Mesenchymal stem cell (in vitro differentiated cells and primary cell): ENCODE data around the gene FYN.

Source experiments
- DNase-seq: peaks from one replicate; pipeline ENCODE4 v3.0.0-alpha.2; 2013
- H2AFZ ChIP-seq: one replicate; pipeline ENCODE4 v1.6.1; 2013; ENCODE audit warnings: low read depth, mild to moderate bottlenecking, control low read depth, inconsistent platforms, low read length, moderate library complexity
- H2AK5ac ChIP-seq: 2 replicates; pipeline ENCODE4 v1.6.1; 2013; ENCODE audit warnings: low read length, moderate library complexity, mild to moderate bottlenecking, inconsistent platforms; ENCODE audit not compliant: severe bottlenecking
- H2BK120ac ChIP-seq: one replicate; pipeline ENCODE4 v1.6.1; 2013; ENCODE audit warnings: low read depth, mild to moderate bottlenecking, inconsistent platforms, low read length, moderate library complexity
- H2BK12ac ChIP-seq, 2 experiments: one replicate each; pipeline ENCODE4 v1.6.1; 2013; ENCODE audit warnings: inconsistent platforms in 2 of 2, low read length in 2 of 2, mild to moderate bottlenecking in 2 of 2, moderate library complexity in 2 of 2, control low read depth in 1 of 2
- H2BK15ac ChIP-seq: one replicate; pipeline ENCODE4 v1.6.1; 2013; ENCODE audit warnings: mild to moderate bottlenecking, low read depth, inconsistent platforms; ENCODE audit not compliant: poor library complexity, severe bottlenecking
- H2BK5ac ChIP-seq: 2 replicates; pipeline ENCODE4 v1.6.1; 2013; ENCODE audit warnings: low read depth, mild to moderate bottlenecking, low read length, control low read depth, inconsistent platforms; ENCODE audit not compliant: poor library complexity, severe bottlenecking
- H3K14ac ChIP-seq, 2 experiments: one replicate each; pipeline ENCODE4 v1.6.1; 2013; ENCODE audit warnings: inconsistent platforms in 2 of 2, low read length in 2 of 2, control low read depth in 1 of 2, mild to moderate bottlenecking in 1 of 2, moderate library complexity in 1 of 2
- H3K18ac ChIP-seq, 2 experiments: one replicate each; pipeline ENCODE4 v1.6.1; 2013; ENCODE audit warnings: inconsistent platforms in 2 of 2, low read length in 2 of 2, control low read depth in 1 of 2, low read depth in 1 of 2, mild to moderate bottlenecking in 1 of 2
- H3K23ac ChIP-seq, 2 experiments: one replicate each; pipeline ENCODE4 v1.6.1; 2013; ENCODE audit warnings: inconsistent platforms in 2 of 2, low read length in 2 of 2, mild to moderate bottlenecking in 2 of 2, moderate library complexity in 2 of 2, control low read depth in 1 of 2
- H3K27ac ChIP-seq: 2 replicates; pipeline ENCODE4 v1.5.1; 2013; ENCODE audit warnings: mild to moderate bottlenecking, moderate library complexity, low read length, control low read depth, inconsistent platforms; ENCODE audit not compliant: poor library complexity, severe bottlenecking
- H3K27me3 ChIP-seq, 2 experiments: 2 replicates each; pipeline versions ENCODE4 v1.6.1 to v1.7.0; 2013; ENCODE audit warnings: low read length in 2 of 2, mild to moderate bottlenecking in 2 of 2, moderate library complexity in 2 of 2, control low read depth in 1 of 2, inconsistent platforms in 1 of 2; ENCODE audit not compliant: control insufficient read depth in 1 of 2, insufficient read depth in 1 of 2
- H3K36me3 ChIP-seq, 2 experiments: 2 replicates each; pipeline versions ENCODE4 v1.6.1 to v1.7.0; 2013; ENCODE audit warnings: low read length in 2 of 2, control low read depth in 1 of 2, inconsistent platforms in 1 of 2, low read depth in 1 of 2, mild to moderate bottlenecking in 1 of 2; ENCODE audit not compliant: insufficient read depth in 2 of 2, control insufficient read depth in 1 of 2
- H3K4ac ChIP-seq, 2 experiments: one replicate each; pipeline ENCODE4 v1.6.1; 2013; ENCODE audit warnings: inconsistent platforms in 2 of 2, low read length in 2 of 2, mild to moderate bottlenecking in 2 of 2, moderate library complexity in 2 of 2, control low read depth in 1 of 2, low read depth in 1 of 2
- H3K4me1 ChIP-seq: 2 replicates; pipeline ENCODE4 v1.6.1; 2013; ENCODE audit warnings: low read depth, low read length, control low read depth; ENCODE audit not compliant: control insufficient read depth, insufficient read depth
- H3K4me2 ChIP-seq: 2 replicates; pipeline ENCODE4 v1.6.1; 2013; ENCODE audit warnings: low read length, mild to moderate bottlenecking, inconsistent platforms; ENCODE audit not compliant: poor library complexity, severe bottlenecking
- H3K4me3 ChIP-seq, 2 experiments: 2 replicates each; pipeline versions ENCODE4 v1.5.1 to v1.7.0; 2013; ENCODE audit warnings: low read length in 2 of 2, mild to moderate bottlenecking in 2 of 2, control low read depth in 1 of 2, low read depth in 1 of 2; ENCODE audit not compliant: insufficient read depth in 1 of 2
- H3K79me1 ChIP-seq: replicated peaks from 2 replicates; pipeline ENCODE4 v1.6.1; 2013; ENCODE audit warnings: mild to moderate bottlenecking, control low read depth, low read length, inconsistent platforms; ENCODE audit not compliant: poor library complexity, severe bottlenecking
- H3K9ac ChIP-seq: 2 replicates; pipeline ENCODE4 v1.7.0; 2013; ENCODE audit warnings: mild to moderate bottlenecking, low read length, moderate library complexity
- H3K9me3 ChIP-seq: 2 replicates; pipeline ENCODE4 v1.7.0; 2013; ENCODE audit warnings: mild to moderate bottlenecking, low read length; ENCODE audit not compliant: control insufficient read depth
- H4K8ac ChIP-seq: one replicate; pipeline ENCODE4 v1.6.1; 2013; ENCODE audit warnings: inconsistent platforms, mild to moderate bottlenecking, low read length, moderate library complexity
- H4K91ac ChIP-seq: one replicate; pipeline ENCODE4 v1.6.1; 2013; ENCODE audit warnings: mild to moderate bottlenecking, low read length, inconsistent platforms
- WGBS: methylation state at CpG from one replicate; pipeline ENCODE4 v1.1.7; 2013; ENCODE audit warnings: mixed read lengths; 5-methylcytosine and 5-hydroxymethylcytosine counted together

FYN gene

GRCh38 chr6:111899531-111899930 is 26.3 kb upstream of the FYN start:
- Histone ChIP-seq H3K4me3 (no peak overlapping the region), H4K91ac (no peak overlapping the region), H2BK15ac (no peak overlapping the region), H3K14ac (no peak overlapping the region), H2AK5ac (no peak overlapping the region), H2BK5ac (no peak overlapping the region), H3K27ac (no peak overlapping the region), H3K23ac (no peak overlapping the region), H3K27me3 (no peaks in the 10 kb centered on the region), H3K18ac (no peak overlapping the region), H3K9ac (no peak overlapping the region), H3K79me1 (no peaks in the 10 kb centered on the region), H2BK12ac (no peak overlapping the region), H3K4ac (no peak overlapping the region), H3K36me3 (no peaks in the 10 kb centered on the region), H2AFZ (no peak overlapping the region), H3K4me1 (no peaks in the 10 kb centered on the region), H2BK120ac (no peak overlapping the region), H3K9me3 (no peaks in the 10 kb centered on the region), H3K4me2 (no peak overlapping the region), H4K8ac (no peak overlapping the region)
- 98% methylated on average over 3 of the region's 3 CpGs for WGBS
- DNase-seq = no peak

- Histone ChIP-seq H3K9me3 (no peaks in the 10 kb centered on the region), H2BK5ac (no peak overlapping the region), H2AK5ac (no peak overlapping the region), H2BK12ac (no peak overlapping the region), H2BK15ac (no peak overlapping the region), H3K4ac (no peak overlapping the region), H4K91ac (no peak overlapping the region), H3K14ac (no peak overlapping the region), H4K8ac (no peak overlapping the region), H3K9ac (no peak overlapping the region), H3K4me1 (no peaks in the 10 kb centered on the region), H2AFZ (no peak overlapping the region), H3K79me1 (no peaks in the 10 kb centered on the region), H3K27me3 (no peaks in the 10 kb centered on the region), H3K4me2 (no peak overlapping the region), H3K27ac (no peak overlapping the region), H3K36me3 (no peaks in the 10 kb centered on the region), H2BK120ac (no peak overlapping the region), H3K4me3 (no peak overlapping the region), H3K23ac (no peak overlapping the region), H3K18ac (no peak overlapping the region)
- no peak for DNase-seq
- WGBS = 7% methylated on average over 2 of the region's 4 CpGs
These were observed 25.2 kb upstream of the FYN start for GRCh38 chr6:111898452-111898851.

- H3K9ac ChIP-seq = no peak overlapping the region
- no peak overlapping the region for H2BK5ac ChIP-seq
- no peaks in the 10 kb centered on the region for H3K9me3 ChIP-seq
- no peak for DNase-seq
- no peak overlapping the region for H2BK120ac ChIP-seq
- H3K79me1 ChIP-seq = no peaks in the 10 kb centered on the region
- no CpG with 5 or more reads among the region's 1 CpG for WGBS
- no peak overlapping the region for H2AFZ ChIP-seq
- H3K27me3 ChIP-seq = no peaks in the 10 kb centered on the region
- no peak overlapping the region for H2BK15ac ChIP-seq
- H2BK12ac ChIP-seq = no peak overlapping the region
- H3K4me1 ChIP-seq = no peaks in the 10 kb centered on the region
- H3K18ac ChIP-seq = no peak overlapping the region
- H3K4ac ChIP-seq = no peak overlapping the region
- H3K4me3 ChIP-seq = no peak overlapping the region
- H3K14ac ChIP-seq = no peak overlapping the region
- no peak overlapping the region for H3K4me2 ChIP-seq
- no peak overlapping the region for H2AK5ac ChIP-seq
- no peak overlapping the region for H4K91ac ChIP-seq
- H3K36me3 ChIP-seq = no peaks in the 10 kb centered on the region
- no peak overlapping the region for H3K23ac ChIP-seq
- H3K27ac ChIP-seq = no peak overlapping the region
- no peak overlapping the region for H4K8ac ChIP-seq
These were observed 21.7 kb upstream of the FYN start for GRCh38 chr6:111894951-111895350.

GRCh38 chr6:111894272-111894671 is 21.0 kb upstream of the FYN start:
- H3K27me3 ChIP-seq = no peaks in the 10 kb centered on the region
- H3K36me3 ChIP-seq = no peaks in the 10 kb centered on the region
- no peaks in the 10 kb centered on the region for H3K9me3 ChIP-seq
- no peak overlapping the region for H4K8ac ChIP-seq
- H2AK5ac ChIP-seq = no peak overlapping the region
- no peak overlapping the region for H2AFZ ChIP-seq
- no peak overlapping the region for H3K4me2 ChIP-seq
- no peak overlapping the region for H4K91ac ChIP-seq
- WGBS = no CpG with 5 or more reads among the region's 2 CpGs
- H2BK15ac ChIP-seq = no peak overlapping the region
- peak; percentile 31 for DNase-seq
- no peak overlapping the region for H3K14ac ChIP-seq
- H2BK5ac ChIP-seq = no peak overlapping the region
- H3K23ac ChIP-seq = no peak overlapping the region
- H3K9ac ChIP-seq = no peak overlapping the region
- H3K4me1 ChIP-seq = no peaks in the 10 kb centered on the region
- H3K18ac ChIP-seq = no peak overlapping the region
- no peak overlapping the region for H3K4ac ChIP-seq
- H3K27ac ChIP-seq = no peak overlapping the region
- H2BK120ac ChIP-seq = no peak overlapping the region
- no peak overlapping the region for H3K4me3 ChIP-seq
- H2BK12ac ChIP-seq = no peak overlapping the region
- H3K79me1 ChIP-seq = no peaks in the 10 kb centered on the region
